GM19468 (cell line): ENCODE results near the gene LCORL.

Experiments used
- ATAC-seq: cut with Tn5 transposase; IDR thresholded peaks from one replicate; pipeline ENCODE4 v1.9.1; 2021; ENCODE audit warnings: mild to moderate bottlenecking, moderate library complexity, moderate number of reproducible peaks; ENCODE audit not compliant: unreplicated experiment; ENCODE audit errors: extremely low read depth

LCORL gene

GRCh38 chr4:17794730-17795129, 226.8 kb downstream of the LCORL start:
- ATAC-seq = no peak
